Right lobe of liver (tissue), 6 donors: Measurements from ENCODE around the gene PNPLA7. TPM values are rescaled to one million over a fixed set of nuclear protein-coding genes. Genes with fewer than 3 reads are reported as not detected.

Source experiments
- ATAC-seq, 4 donors: fragments of 200-7000 bp; cut with Tn5 transposase; one replicate each; pipeline ENCODE4 v1.9.1; 2020; ENCODE audit warnings: mild to moderate bottlenecking in 4 of 4, moderate library complexity in 4 of 4
- DNase-seq, 3 donors: peaks; one replicate each; pipeline ENCODE4 v3.0.0-alpha.2; 2020
- H3K27ac ChIP-seq, 3 donors: fragments of 200-600 bp; one replicate each; pipeline ENCODE4 v1.8.0; 2022
- H3K27me3 ChIP-seq, 2 donors: fragments of 200-600 bp; one replicate each; pipeline ENCODE4 v1.8.0; 2022
- H3K36me3 ChIP-seq, 4 donors: fragments of 200-600 bp; sonication (generic) in 1 of 4; one replicate each; pipeline versions ENCODE4 v1.5.1 to v1.8.0; 2017 to 2022; ENCODE audit warnings: control low read depth in 1 of 4
- H3K4me1 ChIP-seq, 4 donors: fragments of 200-600 bp; sonication (generic) in 1 of 4; one replicate each; pipeline versions ENCODE4 v1.5.1 to v1.8.0; 2017 to 2022; ENCODE audit warnings: control low read depth in 1 of 4
- H3K4me3 ChIP-seq, 3 donors: fragments of 200-600 bp; one replicate each; pipeline ENCODE4 v1.8.0; 2022
- H3K9me3 ChIP-seq, 4 donors: fragments of 200-600 bp; sonication (generic) in 1 of 4; one replicate each; pipeline versions ENCODE4 v1.5.1 to v1.8.0; 2017 to 2022; ENCODE audit warnings: control low read depth in 1 of 4
- CTCF ChIP-seq, 4 donors: fragments of 200-600 bp in 3 of 4; fragments of 450-650 bp in 1 of 4; IDR thresholded peaks; one replicate each; pipeline versions ENCODE4 v1.5.1 to v1.8.0; 2016 to 2022; ENCODE audit warnings: antibody characterized with exemption in 4 of 4, mild to moderate bottlenecking in 2 of 4
- POLR2A ChIP-seq: fragments of 450-650 bp; IDR thresholded peaks from one replicate; pipeline ENCODE4 v1.6.1; 2017; ENCODE audit warnings: antibody characterized with exemption, mild to moderate bottlenecking
- WGBS: methylation state at CpG from one replicate; pipeline ENCODE4 v1.1.6; 2018; ENCODE audit warnings: low coverage, low lambda C conversion rate; ENCODE audit not compliant: insufficient coverage; ENCODE audit errors: missing lambda C conversion rate; 5-methylcytosine and 5-hydroxymethylcytosine counted together
- intact Hi-C, 2 donors: fragments of 100-400 bp; cut with DNase I; formaldehyde crosslinking; loops; one replicate each; pipeline versions ENCODE4 v1.11.2 to v1.14.1; 2022
- total RNA-seq, 6 experiments: library from RNA; depleted of rRNA in 2 of 6; stranded (reverse); fragments of >200 nt in 2 of 6; fragmentation: NEBNext Ultra II Directional in 3 of 6; extraction: Animal tissue kit (Norgen Biotek cat#: 25700) in 3 of 6; gene quantifications; one replicate each; pipeline versions ENCODE4 v1.1.0 to v1.2.4, GENCODE V29; 2016 to 2023
- donor health status: DM: no; HTN: yes; CAD: no.
- donor health status: DM: no; HTN: no; CAD: no.
- donor health status: DM: no; HTN: no; CAD: no.
- donor health status: DM: no; HTN: yes; CAD: no.
- donor health status: DM: no; HTN: yes; CAD: no.

The PNPLA7 gene
- total RNA-seq, 6 experiments from 2014 or later, result 3.9 to 15.6 (median 7.4) TPM

GRCh38 chr9:137497921-137498719, 52.1 kb downstream of the PNPLA7 start:
- Histone ChIP-seq H3K27ac (no peak overlapping the region), H3K27me3 (no peaks in the 10 kb centered on the region), H3K36me3 (peaks cover 0 to 3% (median 0%) of the 10 kb centered on the region in 4 donors), H3K4me3 (no peak overlapping the region), H3K4me1 (no peaks in the 10 kb centered on the region), H3K9me3 (no peaks in the 10 kb centered on the region)
- TF ChIP-seq POLR2A (no peak), CTCF (IDR thresholded peaks at IDR 0.05) (no peak)
- no peak for DNase-seq
- 95% methylated on average over 8 of the region's 36 CpGs for WGBS
- ATAC-seq, result no peak
- intact Hi-C loops, result no loop called here

GRCh38 chr9:137496601-137497375, 53.4 kb downstream of the PNPLA7 start:
- no peak for TF ChIP-seq POLR2A
- no peak for TF ChIP-seq CTCF (IDR thresholded peaks at IDR 0.05)

GRCh38 chr9:137494550-137495351, 55.5 kb downstream of the PNPLA7 start:
- DNase-seq (peak in 1 of 3 donors; percentile 52), ATAC-seq (no peak)
- peaks cover 0 to 5% (median 0%) of the 10 kb centered on the region in 4 donors for H3K36me3 ChIP-seq

More at GRCh38 chr9:137496601-137497375, 53.4 kb downstream of the PNPLA7 start:
- Histone ChIP-seq H3K9me3 (no peaks in the 10 kb centered on the region), H3K4me3 (no peak overlapping the region), H3K27ac (no peak overlapping the region), H3K4me1 (no peaks in the 10 kb centered on the region), H3K27me3 (no peaks in the 10 kb centered on the region), H3K36me3 (peaks cover 0 to 3% (median 0%) of the 10 kb centered on the region in 4 donors)
- no peak for DNase-seq
- WGBS, result 98% methylated on average over 5 of the region's 27 CpGs
- intact Hi-C loops, result no loop called here
- ATAC-seq, result no peak

More at GRCh38 chr9:137494550-137495351, 55.5 kb downstream of the PNPLA7 start:
- Histone ChIP-seq H3K9me3 (no peaks in the 10 kb centered on the region), H3K27me3 (no peaks in the 10 kb centered on the region), H3K27ac (no peak overlapping the region), H3K4me3 (no peak overlapping the region), H3K4me1 (no peaks in the 10 kb centered on the region)
- 97% methylated on average over 29 of the region's 46 CpGs for WGBS
- intact Hi-C loops, result no loop called here
- no peak for TF ChIP-seq CTCF (IDR thresholded peaks at IDR 0.05)
